ENCODE data around the gene JAK2.

DNA sequence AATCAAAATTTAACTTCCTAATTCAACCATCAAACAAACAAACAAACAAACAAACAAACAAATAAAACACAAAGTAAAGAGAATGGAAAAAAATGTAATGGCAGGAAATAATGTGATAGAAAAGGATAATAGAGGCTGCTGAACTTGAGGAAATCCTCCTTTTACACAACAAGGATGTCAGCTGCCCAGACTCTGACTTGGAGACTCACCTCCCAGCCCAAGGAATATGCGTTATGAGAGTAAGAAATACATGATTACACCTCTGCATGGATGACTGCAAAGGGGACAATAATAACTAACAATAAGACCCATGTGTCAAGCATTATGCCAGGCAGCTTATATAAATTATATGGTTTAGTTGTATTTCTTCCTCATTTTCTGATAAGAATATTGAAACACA lies 46.6 kb upstream of the JAK2 start:
- TF ChIP-seq, protein P1, sequence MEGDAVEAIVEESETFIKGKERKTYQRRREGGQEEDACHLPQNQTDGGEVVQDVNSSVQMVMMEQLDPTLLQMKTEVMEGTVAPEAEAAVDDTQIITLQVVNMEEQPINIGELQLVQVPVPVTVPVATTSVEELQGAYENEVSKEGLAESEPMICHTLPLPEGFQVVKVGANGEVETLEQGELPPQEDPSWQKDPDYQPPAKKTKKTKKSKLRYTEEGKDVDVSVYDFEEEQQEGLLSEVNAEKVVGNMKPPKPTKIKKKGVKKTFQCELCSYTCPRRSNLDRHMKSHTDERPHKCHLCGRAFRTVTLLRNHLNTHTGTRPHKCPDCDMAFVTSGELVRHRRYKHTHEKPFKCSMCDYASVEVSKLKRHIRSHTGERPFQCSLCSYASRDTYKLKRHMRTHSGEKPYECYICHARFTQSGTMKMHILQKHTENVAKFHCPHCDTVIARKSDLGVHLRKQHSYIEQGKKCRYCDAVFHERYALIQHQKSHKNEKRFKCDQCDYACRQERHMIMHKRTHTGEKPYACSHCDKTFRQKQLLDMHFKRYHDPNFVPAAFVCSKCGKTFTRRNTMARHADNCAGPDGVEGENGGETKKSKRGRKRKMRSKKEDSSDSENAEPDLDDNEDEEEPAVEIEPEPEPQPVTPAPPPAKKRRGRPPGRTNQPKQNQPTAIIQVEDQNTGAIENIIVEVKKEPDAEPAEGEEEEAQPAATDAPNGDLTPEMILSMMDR (IDR thresholded peaks at IDR 0.05) = no peak
- no peak for TF ChIP-seq POLR2A (IDR thresholded peaks at IDR 0.05)
